GM20000 (cell line): ENCODE data around the gene TLR9.

Experiments used
- DNase-seq: peaks from one replicate; pipeline ENCODE4 v3.0.0; 2012; ENCODE audit warnings: low spot score
- CTCF ChIP-seq: IDR thresholded peaks from 2 replicates; pipeline ENCODE4 v1.5.1; 2012; ENCODE audit warnings: mild to moderate bottlenecking, control low read depth; ENCODE audit errors: extremely low read depth, missing control alignments

The TLR9 gene

GRCh38 chr3:52223449-52224408, 1.7 kb downstream of the TLR9 start:
- DNase-seq = no peak

GRCh38 chr3:52222319-52223221, 2.9 kb downstream of the TLR9 start:
- DNase-seq = no peak
- no peak for TF ChIP-seq CTCF

More at GRCh38 chr3:52223449-52224408, 1.7 kb downstream of the TLR9 start:
- no peak for TF ChIP-seq CTCF

- TF ChIP-seq CTCF = no peak
Measured at GRCh38 chr3:52221563-52222318, 3.7 kb downstream of the TLR9 start.

GRCh38 chr3:52221141-52221562, 4.3 kb downstream of the TLR9 start:
- DNase-seq = no peak
- no peak for TF ChIP-seq CTCF

More at GRCh38 chr3:52221563-52222318, 3.7 kb downstream of the TLR9 start:
- no peak for DNase-seq

- peak; percentile 84 for TF ChIP-seq CTCF
- peak; percentile 87 for DNase-seq
Measured at GRCh38 chr3:52220380-52221026, 4.9 kb downstream of the TLR9 start.

- DNase-seq = no peak
- TF ChIP-seq CTCF = no peak
Measured at GRCh38 chr3:52218937-52219650, 6.4 kb downstream of the TLR9 start.
